CD4-positive, alpha-beta T cell treated with Interleukin-21 for 1 hour (primary cell): Measurements from ENCODE around the gene UGGT2.
"Not testable (repeated sequence)": the region's sequence is repeated elsewhere in the genome, so short reads cannot be mapped to it uniquely, and the experiment has no call there.

Source experiments
- DNase-seq: peaks from one replicate; pipeline ENCODE4 v3.0.0-alpha.2; 2020

UGGT2 gene

DNA sequence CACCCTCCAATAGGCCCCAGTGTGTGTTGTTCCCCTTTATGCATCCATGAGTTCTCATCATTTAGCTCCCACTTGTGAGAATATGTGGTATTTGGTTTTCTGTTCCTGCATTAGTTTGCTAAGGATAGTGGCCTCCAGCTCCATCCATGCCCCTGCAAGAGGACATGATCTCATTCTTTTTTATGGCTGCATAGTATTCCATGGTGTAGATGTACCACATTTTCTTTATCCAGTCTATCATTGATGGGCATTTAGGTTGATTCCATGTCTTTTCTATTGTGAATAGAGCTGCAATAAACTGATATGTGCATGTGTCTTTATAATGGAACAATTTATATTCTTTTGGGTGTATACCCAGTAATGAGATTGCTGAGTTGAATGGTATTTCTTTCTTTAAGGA lies 263.9 kb downstream of the UGGT2 start:
- not testable (repeated sequence) for DNase-seq

DNA sequence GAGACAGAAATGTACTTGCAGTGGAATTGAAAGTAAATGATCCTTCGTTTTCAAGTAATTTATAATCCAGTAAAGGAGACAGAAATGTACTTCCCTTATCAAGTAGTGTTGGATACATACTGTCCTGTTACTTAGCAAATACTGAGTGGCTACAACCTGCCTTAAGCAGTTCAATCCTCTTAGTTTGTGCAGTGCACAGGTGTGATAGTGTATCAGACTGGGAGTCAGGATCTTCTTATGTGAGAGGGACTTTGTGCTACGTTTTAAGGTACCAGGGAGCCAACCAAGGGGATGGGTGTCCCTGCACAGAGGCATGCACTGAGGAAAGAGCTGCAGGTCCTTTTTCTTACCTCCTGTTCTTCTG lies 265.1 kb downstream of the UGGT2 start:
- no peak for DNase-seq

DNA sequence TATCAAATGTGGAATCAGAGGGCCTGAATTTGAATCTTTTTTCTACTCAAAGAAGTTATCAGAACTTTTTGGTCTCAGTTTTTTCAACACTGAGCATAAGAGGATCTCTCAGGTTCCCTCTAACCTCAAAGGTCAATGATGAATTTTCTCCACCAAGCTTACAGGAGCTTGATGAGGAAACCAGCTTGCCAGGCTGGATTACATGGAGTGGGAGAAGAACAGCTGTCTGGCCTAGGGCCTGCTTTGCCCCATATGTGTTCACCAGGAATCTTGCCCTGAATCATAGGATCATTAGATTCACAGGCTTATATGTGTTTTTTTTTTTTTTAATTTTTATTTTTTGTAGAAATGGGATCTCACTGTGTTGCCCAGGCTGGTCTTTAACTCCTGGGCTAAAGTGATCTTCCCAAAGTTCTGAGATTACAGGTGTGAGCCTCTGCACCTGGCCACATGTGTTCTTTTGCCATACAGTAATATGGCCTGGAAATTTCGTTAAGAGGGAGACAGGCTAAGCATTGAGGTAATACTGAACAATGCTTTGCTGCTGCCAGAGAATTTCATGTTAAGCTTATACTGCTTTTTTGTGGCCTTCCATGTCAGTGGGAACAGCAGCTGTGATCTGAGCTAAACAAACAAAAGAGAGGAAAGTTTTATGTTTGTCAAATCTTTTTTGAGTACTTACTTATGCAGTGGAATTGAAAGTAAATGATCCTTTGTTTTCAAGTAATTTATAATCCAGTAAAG lies 265.7 kb downstream of the UGGT2 start:
- no peak for DNase-seq

DNA sequence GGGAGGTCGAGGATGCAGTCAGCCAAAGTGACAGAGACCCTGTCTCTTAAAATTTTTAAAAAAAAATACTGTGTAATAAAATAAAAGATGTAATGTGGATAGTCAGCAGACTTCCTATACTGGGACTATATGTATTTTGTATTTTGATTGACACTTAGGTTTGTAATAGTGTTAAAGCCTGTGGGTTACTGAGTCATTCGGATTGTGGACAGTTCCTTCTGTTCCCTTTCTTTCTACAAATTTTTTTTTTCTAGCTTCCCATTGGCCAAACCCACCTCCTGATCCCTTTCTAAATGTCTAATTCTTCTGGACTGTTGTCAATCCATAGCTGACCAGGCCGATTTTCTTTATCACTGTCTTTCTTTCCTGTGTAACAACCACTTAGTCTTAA lies 268.3 kb downstream of the UGGT2 start:
- no peak for DNase-seq

DNA sequence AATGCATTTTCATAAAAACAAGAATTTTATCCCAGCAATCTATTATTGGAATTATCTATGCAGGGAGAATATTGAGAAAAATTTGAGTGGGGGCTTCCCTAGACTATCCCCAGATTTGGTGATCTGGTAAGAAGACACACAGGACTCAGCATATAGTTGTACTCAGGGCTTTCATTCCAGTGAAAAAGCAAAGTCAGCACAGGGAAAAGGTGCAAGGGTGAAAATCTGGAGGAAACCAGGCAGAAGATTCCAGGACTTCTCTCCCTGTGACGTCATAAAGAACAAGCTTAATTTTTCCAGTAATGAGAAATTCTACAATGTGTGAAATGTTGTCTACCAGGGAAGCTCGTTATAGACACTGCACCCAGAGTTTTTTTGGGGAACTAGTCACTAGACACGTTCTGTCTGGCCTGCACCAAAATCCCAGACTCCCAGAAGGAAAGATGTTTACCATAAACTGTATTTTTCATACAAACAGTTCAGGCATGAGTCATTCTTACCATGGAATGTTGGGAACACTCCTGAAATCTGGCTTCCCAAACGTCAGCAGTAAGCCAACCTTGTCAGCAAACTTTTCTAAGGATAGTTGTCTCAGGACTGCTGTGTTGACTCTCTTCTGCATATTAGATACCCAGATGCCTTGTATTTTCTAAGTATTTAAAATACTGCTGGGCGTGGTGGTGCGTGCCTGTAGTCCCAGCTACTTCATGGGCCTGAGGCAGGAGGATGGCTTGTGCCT lies 268.9 kb downstream of the UGGT2 start:
- no peak for DNase-seq

DNA sequence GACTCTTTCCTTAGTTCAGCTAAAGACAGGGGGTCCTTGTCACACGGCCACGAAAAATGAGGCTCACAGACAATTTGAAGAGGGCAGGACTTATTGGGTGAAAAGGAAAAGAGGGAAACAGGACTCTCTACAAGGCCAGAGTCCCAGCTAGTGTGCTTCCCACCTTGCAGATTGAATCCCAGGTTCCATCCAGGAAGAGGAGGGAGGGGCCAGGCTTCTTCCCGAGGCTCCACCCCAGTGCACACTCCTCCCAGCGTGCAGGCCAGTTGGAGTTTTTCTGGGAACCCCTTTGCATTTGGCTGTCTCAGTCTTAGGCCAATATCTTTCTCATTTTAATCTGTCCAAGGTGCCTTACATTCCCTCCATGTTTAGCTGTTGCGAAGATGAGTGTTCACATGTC lies 269.5 kb downstream of the UGGT2 start:
- no peak for DNase-seq

DNA sequence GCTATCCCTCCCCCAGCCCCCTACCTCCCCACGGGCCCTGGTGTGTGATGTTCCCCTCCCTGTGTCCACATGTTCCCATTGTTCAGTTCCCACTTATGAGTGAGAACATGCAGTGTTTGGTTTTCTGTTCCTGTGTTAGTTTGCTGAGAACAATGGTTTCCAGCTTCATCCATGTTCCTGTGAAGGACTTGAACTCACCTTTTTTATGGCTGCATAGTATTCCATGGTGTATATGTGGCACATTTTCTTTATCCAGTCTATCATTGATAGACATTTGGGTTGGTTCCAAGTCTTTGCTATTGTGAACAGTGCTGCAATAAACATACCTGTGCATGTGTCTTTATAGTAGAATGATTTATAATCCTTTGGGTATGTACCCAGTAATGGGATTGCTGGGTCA lies 271.3 kb downstream of the UGGT2 start:
- not testable (repeated sequence) for DNase-seq

DNA sequence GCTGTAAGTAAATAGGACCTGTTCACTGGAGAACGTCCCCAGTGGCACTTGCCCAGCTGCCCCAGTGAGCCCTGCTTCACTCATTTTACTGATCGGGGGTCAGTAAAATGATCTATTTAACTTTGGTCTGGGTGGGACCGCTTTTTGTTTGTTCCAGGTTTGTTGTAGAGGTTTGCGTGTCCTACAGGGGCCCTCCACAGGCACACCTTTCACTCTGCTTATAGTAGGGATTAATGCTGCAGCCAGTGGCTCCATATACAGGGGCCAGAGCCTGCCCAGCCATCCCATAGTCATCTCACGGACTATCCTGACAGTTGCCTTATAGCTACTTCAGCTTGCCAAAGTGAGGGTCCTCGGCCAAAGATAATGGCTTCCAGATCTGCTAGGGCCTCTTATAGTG lies 272.2 kb downstream of the UGGT2 start:
- no peak for DNase-seq

DNA sequence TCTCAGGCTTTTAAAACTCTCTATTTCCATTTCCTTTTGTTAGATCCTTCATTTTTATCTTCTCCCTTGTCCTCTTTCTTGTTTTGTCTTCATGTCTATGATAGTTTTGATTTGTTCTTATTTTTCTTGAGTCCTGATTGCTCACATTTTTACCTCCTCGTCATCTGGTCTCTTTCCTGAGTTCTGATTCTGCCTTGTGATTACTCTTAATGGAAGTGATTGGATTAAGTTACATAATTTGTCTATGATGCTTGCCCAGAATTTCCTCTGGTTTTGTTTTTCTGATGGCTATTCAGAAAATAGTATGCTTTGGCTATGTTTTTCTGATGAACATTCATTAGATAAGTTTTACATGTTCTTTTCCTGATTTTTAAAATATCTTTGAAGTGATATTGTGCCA lies 273.7 kb downstream of the UGGT2 start:
- no peak for DNase-seq

DNA sequence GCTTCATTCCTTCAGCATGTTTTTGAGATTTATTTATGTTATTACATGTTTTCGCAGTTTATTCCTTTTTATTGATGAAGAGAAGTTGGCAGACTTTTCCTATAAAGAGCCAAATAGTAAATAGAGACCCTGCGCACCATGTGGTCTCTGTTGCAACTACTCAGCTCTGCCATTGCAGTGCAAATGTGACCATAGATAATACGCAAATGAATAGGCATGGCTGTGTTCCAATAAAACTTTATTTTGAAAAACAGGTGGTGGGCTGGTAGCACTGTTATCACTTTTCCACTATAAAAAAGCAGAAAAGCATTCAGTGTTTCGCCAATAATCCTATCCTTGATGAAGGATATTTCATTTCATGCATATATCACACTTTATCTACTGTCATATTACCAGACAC lies 281.3 kb downstream of the UGGT2 start:
- DNase-seq: no peak

DNA sequence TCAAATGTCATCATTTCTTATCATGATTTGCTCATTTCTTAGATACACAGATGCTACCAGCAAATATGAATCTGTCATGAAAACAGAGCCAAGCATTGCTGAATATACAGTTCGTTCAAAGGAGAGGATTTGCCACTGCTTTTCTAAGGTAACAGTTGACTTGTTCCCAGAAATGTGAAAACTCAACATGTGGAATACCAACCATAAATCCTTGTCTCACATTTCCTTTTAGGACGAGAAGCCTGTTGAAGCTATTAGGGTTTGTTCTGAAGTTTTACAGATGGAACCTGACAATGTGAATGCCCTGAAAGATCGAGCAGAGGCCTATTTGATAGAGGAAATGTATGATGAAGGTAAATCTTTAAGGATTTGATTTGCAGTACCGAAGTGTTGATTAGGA lies 289.6 kb downstream of the UGGT2 start:
- DNase-seq: no peak

DNA sequence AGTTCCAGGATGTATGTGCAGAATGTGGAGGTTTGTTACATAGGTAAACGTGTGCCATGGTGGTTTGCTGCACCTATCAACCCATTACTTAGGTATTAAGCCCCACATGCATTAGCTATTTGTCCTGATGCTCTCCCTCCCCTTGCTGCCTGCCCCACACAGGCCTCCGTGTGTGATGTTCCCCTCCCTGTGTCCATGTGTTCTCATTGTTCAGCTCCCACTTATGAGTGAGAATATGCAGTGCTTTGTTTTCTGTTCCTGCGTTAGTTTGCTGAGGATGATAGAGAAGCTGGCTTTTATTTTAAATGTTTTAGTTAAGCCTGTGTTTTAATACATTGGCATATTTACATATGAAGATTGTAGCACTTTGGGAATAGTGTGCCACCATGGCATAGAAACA lies 290.6 kb downstream of the UGGT2 start:
- DNase-seq: not testable (repeated sequence)

DNA sequence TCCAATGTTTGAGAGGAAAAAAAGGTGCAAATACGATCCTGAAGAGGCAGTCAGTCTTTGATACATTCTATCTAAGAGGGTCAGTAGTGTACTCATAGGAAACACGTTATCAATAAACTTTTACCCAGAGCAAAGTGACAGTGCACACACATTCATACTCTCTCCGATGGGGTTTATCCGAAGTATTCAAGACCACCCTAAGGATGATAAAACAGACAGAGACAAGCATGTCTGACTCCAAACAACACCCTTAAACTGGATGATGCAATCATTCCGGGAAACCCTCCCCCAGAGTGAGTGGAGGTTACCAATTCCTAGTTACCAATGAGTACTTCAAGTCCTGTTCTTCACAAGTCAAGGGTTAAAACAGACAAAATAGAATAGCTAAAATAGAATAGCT lies 297.1 kb downstream of the UGGT2 start:
- no peak for DNase-seq

DNA sequence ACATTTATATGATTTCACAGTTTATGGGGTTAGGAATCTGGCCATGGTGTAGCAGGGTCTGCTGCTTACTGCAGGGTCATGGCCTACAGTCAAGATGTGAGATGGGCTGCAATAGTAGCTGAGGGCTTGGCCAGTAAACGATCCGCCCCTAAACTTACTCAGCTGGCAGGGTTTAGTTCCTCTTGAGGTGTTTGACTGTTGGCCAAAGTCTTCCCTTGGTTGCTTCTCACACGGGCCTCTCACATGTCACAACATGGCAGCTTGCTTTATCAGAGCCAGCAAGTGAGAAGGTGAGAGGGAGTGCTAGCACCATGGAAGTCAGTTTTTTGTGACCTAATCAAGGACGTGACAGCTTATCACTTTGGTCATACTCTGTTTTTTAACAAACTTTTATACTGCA lies 299.1 kb downstream of the UGGT2 start:
- DNase-seq: no peak

DNA sequence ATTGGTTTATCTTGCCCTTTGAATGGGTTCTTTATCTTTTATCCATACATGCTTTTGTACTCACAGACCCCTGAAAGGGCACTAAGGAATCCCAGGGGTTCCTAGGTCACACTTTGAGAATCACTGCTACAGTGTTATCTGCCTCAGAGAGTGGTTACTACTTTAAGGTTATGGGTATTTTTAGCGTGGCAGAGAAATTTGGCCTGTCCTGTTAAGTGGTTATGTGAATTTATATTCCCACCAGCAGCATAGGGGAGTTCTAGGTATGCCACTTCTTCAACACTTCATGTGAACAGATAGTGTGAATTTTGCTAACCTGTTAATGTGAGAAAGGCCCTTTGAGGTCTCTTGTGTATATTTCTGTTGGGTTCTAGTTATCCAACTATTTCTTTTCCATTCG lies 300.5 kb downstream of the UGGT2 start:
- DNase-seq: no peak
